DOHH2 (cell line): ENCODE data around the gene RGS1.

Source experiments
- H3F3A ChIP-seq: fragments of 200-600 bp; sonication (generic), shearing (Covaris generic); 2 replicates; pipeline ENCODE4 v1.6.0; 2016; ENCODE audit warnings: antibody characterized with exemption, mild to moderate bottlenecking; ENCODE audit not compliant: control insufficient read depth, insufficient read depth
- H3K27ac ChIP-seq: fragments of 200-600 bp; sonication (generic); 2 replicates; pipeline ENCODE4 v1.5.1; 2014; ENCODE audit warnings: low read depth, mild to moderate bottlenecking, low read length, moderate library complexity
- H3K27me3 ChIP-seq: fragments of 200-600 bp; sonication (generic); 2 replicates; pipeline ENCODE4 v1.6.1; 2014; ENCODE audit warnings: mild to moderate bottlenecking, low read length, mixed read lengths; ENCODE audit not compliant: control insufficient read depth
- H3K36me3 ChIP-seq: fragments of 200-600 bp; sonication (generic); 2 replicates; pipeline ENCODE4 v1.6.1; 2014; ENCODE audit warnings: mild to moderate bottlenecking, low read length, moderate library complexity, mixed read lengths; ENCODE audit not compliant: control insufficient read depth
- H3K4me1 ChIP-seq: fragments of 200-600 bp; sonication (generic); 2 replicates; pipeline ENCODE4 v1.6.1; 2014; ENCODE audit warnings: mild to moderate bottlenecking, low read length, mixed read lengths; ENCODE audit not compliant: control insufficient read depth
- H3K4me2 ChIP-seq: fragments of 200-600 bp; sonication (generic); 2 replicates; pipeline ENCODE4 v1.6.0; 2014; ENCODE audit warnings: mild to moderate bottlenecking, low read length, moderate library complexity
- H3K4me3 ChIP-seq: fragments of 200-600 bp; sonication (generic); 2 replicates; pipeline ENCODE4 v1.5.1; 2014; ENCODE audit warnings: mild to moderate bottlenecking, low read length, mixed read lengths
- H3K79me2 ChIP-seq: fragments of 200-600 bp; sonication (generic); 2 replicates; pipeline ENCODE4 v1.6.1; 2014; ENCODE audit warnings: mild to moderate bottlenecking, low read length, mixed read lengths; ENCODE audit not compliant: control insufficient read depth
- H3K9me2 ChIP-seq: fragments of 200-600 bp; sonication (generic); replicated peaks from 2 replicates; pipeline ENCODE4 v1.6.1; 2014; ENCODE audit warnings: mild to moderate bottlenecking, low read length, mixed read lengths; ENCODE audit not compliant: control insufficient read depth
- H3K9me3 ChIP-seq: fragments of 200-600 bp; sonication (generic); 2 replicates; pipeline ENCODE4 v1.6.1; 2014; ENCODE audit warnings: antibody characterized with exemption, low read length, mixed read lengths; ENCODE audit not compliant: control insufficient read depth, insufficient read depth
- H4K20me1 ChIP-seq: fragments of 200-600 bp; sonication (generic); 2 replicates; pipeline ENCODE4 v1.6.0; 2014; ENCODE audit warnings: low read depth, mild to moderate bottlenecking, antibody characterized with exemption, low read length, moderate library complexity; ENCODE audit not compliant: control insufficient read depth, insufficient read depth
- EZH2phosphoT487 ChIP-seq: fragments of 200-600 bp; sonication (generic); IDR thresholded peaks from 2 replicates; pipeline ENCODE4 v1.6.1; 2017; ENCODE audit warnings: borderline replicate concordance, mild to moderate bottlenecking, antibody characterized with exemption, low read length, moderate library complexity, mixed read lengths
- TF ChIP-seq, protein P1 (sequence below): fragments of 200-600 bp; sonication (generic); IDR thresholded peaks from one replicate; pipeline ENCODE4 v1.5.1; 2014; ENCODE audit warnings: antibody characterized with exemption, mild to moderate bottlenecking, low read depth, low read length; ENCODE audit not compliant: poor library complexity, severe bottlenecking

RGS1 gene

DNA sequence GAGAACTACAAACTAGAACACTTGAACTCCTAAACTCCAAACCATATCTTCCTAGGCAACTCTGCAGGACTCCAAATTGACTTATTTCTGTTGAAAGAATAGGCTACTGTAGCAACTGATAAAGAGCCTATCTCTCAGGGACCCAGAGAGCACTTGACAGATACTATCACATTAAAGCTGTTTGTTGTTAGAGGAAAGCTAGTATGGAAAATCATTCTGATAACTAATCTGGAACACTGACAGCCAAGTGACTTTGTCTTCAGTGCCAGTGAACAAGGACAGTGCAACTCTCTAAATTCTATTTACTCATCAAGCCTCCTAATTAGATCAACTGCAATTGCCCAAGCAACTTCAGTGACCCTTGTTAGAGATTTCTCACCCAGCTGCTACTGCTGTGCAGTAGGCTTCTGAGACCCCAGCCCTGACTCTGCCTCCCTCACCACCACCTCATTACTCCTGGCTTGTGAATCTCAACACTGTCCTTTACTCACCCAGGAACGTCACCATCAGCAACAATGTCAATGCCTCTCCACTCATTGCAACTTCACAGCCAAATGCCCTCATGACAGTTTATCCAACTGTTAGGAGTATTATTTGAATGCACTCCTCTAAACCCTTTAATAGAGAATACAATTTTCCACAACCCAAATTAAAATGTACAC lies 53.0 kb downstream of the RGS1 start:
- TF ChIP-seq EZH2phosphoT487 = no peak
- TF ChIP-seq, protein P1, sequence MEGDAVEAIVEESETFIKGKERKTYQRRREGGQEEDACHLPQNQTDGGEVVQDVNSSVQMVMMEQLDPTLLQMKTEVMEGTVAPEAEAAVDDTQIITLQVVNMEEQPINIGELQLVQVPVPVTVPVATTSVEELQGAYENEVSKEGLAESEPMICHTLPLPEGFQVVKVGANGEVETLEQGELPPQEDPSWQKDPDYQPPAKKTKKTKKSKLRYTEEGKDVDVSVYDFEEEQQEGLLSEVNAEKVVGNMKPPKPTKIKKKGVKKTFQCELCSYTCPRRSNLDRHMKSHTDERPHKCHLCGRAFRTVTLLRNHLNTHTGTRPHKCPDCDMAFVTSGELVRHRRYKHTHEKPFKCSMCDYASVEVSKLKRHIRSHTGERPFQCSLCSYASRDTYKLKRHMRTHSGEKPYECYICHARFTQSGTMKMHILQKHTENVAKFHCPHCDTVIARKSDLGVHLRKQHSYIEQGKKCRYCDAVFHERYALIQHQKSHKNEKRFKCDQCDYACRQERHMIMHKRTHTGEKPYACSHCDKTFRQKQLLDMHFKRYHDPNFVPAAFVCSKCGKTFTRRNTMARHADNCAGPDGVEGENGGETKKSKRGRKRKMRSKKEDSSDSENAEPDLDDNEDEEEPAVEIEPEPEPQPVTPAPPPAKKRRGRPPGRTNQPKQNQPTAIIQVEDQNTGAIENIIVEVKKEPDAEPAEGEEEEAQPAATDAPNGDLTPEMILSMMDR = no peak
- Histone ChIP-seq H3K9me3 (no peaks in the 10 kb centered on the region), H3F3A (peaks cover 48% of the 10 kb centered on the region), H3K4me1 (peaks cover 91% of the 10 kb centered on the region), H3K79me2 (peaks cover 45% of the 10 kb centered on the region), H3K9me2 (no peaks in the 10 kb centered on the region), H3K4me3 (peak overlapping the region; percentile 70), H3K27me3 (no peaks in the 10 kb centered on the region), H3K27ac (peak overlapping the region; percentile 97), H3K4me2 (peak overlapping the region; percentile 88), H4K20me1 (no peaks in the 10 kb centered on the region), H3K36me3 (peaks cover 10% of the 10 kb centered on the region; the same call in 1 of the 2 replicates)

- peaks cover 55% of the 10 kb centered on the region for H3K79me2 ChIP-seq
- H3K4me2 ChIP-seq = peak overlapping the region; percentile 88
- H3K9me3 ChIP-seq = no peaks in the 10 kb centered on the region
- H3K4me1 ChIP-seq = peaks cover 95% of the 10 kb centered on the region
- no peak for TF ChIP-seq EZH2phosphoT487
- TF ChIP-seq, protein P1 = no peak
- no peaks in the 10 kb centered on the region for H3K27me3 ChIP-seq
- H3K4me3 ChIP-seq = peak overlapping the region; percentile 70
- no peaks in the 10 kb centered on the region for H3K9me2 ChIP-seq
- H3K27ac ChIP-seq = peak overlapping the region; percentile 97
- H4K20me1 ChIP-seq = no peaks in the 10 kb centered on the region
- peaks cover 48% of the 10 kb centered on the region for H3F3A ChIP-seq
- H3K36me3 ChIP-seq = peaks cover 10% of the 10 kb centered on the region; the same call in 1 of the 2 replicates
Observed at GRCh38 chr1:192629612-192630011, 54.0 kb downstream of the RGS1 start.
